Heart right ventricle (tissue), 16 donors: ENCODE data around the gene LRRC61. TPM values are rescaled to one million over a fixed set of nuclear protein-coding genes. Genes with fewer than 3 reads are reported as not detected.

Experiments used
- ATAC-seq, 8 donors: fragments of 200-7000 bp; cut with Tn5 transposase; one replicate each; pipeline ENCODE4 v1.9.1; 2020; ENCODE audit warnings: mild to moderate bottlenecking in 8 of 8, moderate library complexity in 8 of 8, moderate number of reproducible peaks in 1 of 8
- DNase-seq, 2 donors: peaks; one replicate each; pipeline ENCODE4 v3.0.0-alpha.2; 2020
- H3K27ac ChIP-seq, 10 donors: fragments of 200-600 bp; sonication (generic) in 2 of 10; one replicate each; pipeline versions ENCODE4 v1.5.0 to v1.8.0; 2020 to 2022; ENCODE audit warnings: mild to moderate bottlenecking in 3 of 10
- H3K27me3 ChIP-seq, 7 donors: fragments of 200-600 bp; one replicate each; pipeline ENCODE4 v1.8.0; 2021 to 2022; ENCODE audit warnings: mild to moderate bottlenecking in 2 of 7
- H3K36me3 ChIP-seq, 9 donors: fragments of 200-600 bp; sonication (generic) in 1 of 9; one replicate each; pipeline versions ENCODE4 v1.5.0 to v1.8.0; 2020 to 2022; ENCODE audit warnings: mild to moderate bottlenecking in 2 of 9
- H3K4me1 ChIP-seq, 9 donors: fragments of 200-600 bp; sonication (generic) in 1 of 9; one replicate each; pipeline versions ENCODE4 v1.5.0 to v1.8.0; 2020 to 2022; ENCODE audit warnings: mild to moderate bottlenecking in 4 of 9
- H3K4me3 ChIP-seq, 10 donors: fragments of 200-600 bp; sonication (generic) in 2 of 10; one replicate each; pipeline versions ENCODE4 v1.5.0 to v1.8.0; 2020 to 2022; ENCODE audit warnings: mild to moderate bottlenecking in 7 of 10, moderate library complexity in 2 of 10
- H3K9me3 ChIP-seq, 11 donors: fragments of 200-600 bp in 10 of 11; sonication (generic) in 2 of 11; one replicate each; pipeline versions ENCODE4 v1.5.0 to v1.8.0; 2013 to 2022; ENCODE audit warnings: mild to moderate bottlenecking in 2 of 11, control low read depth in 1 of 11, moderate library complexity in 1 of 11
- WGBS, 2 donors: extraction: QIAGEN DNeasy Blood & Tissue Kit; methylation state at CpG; one replicate each; pipeline ENCODE4 v1.1.7; 2013; ENCODE audit warnings: inconsistent platforms in 1 of 2; 5-methylcytosine and 5-hydroxymethylcytosine counted together
- intact Hi-C, 10 donors: fragments of 100-400 bp; cut with DNase I; formaldehyde crosslinking; loops; one replicate each; pipeline versions ENCODE4 v1.11.1 to v1.14.2; 2022
- polyA plus RNA-seq, 2 donors: library from polyadenylated mRNA; stranded (reverse); fragments of 200-250 nt; gene quantifications; one replicate each; pipeline ENCODE4 v1.2.3, GENCODE V29; 2013
- total RNA-seq, 10 donors: library from RNA; stranded (reverse); fragmentation: NEBNext Ultra II Directional in 3 of 10; extraction: Animal tissue kit (Norgen Biotek cat#: 25700) in 3 of 10; gene quantifications; one replicate each; pipeline versions ENCODE4 v1.2.1 to v1.2.4, GENCODE V29; 2021 to 2023
- TF ChIP-seq, protein P1 (sequence below), 9 donors: fragments of 200-600 bp; sonication (generic) in 2 of 9; IDR thresholded peaks; one replicate each; pipeline versions ENCODE4 v1.5.0 to v1.8.0; 2021 to 2022; ENCODE audit warnings: antibody characterized with exemption in 9 of 9, mild to moderate bottlenecking in 5 of 9, moderate library complexity in 1 of 9
- donor health status: Arrhythmogenic right ventricular cardiomyopathy.
- donor health status: ischemic (EF 13 %, LVEDD 7.1; RV severe dilation, severe dysfunction).
- donor health status: healthy with polysubstance abuse.
- donor health status: DM: no; HTN: yes; CAD: no.
- donor health status: DM: no; HTN: no; CAD: no.
- donor health status: ischemic (EF 25% LVEDD 6.9; RV normal size, moderate dysfunction).
- donor health status: ischemic (EF 25% LVEDD 5.7; RV mildly dilated, moderate dysfunction).
- donor health status: healthy.
- donor health status: DM: yes; HTN: yes; CAD: no.
- donor health status: Ischemic cardiomyopathy.
- donor health status: ischemic (EF 35%, LVEDD 5.7; RV mildly dilated, moderate dysfunction).
- donor health status: nonischemic (EF 11% LVEDD 7.7; RV severe dilation, severe dysfunction).
- donor health status: DM: yes; HTN: yes; CAD: no.
- donor health status: PGD.
- donor health status: ischemic (EF 29% LVEDD 5.4; RV normal size, mild dysfunction).
- donor health status: nonischemic (EF 23%, LVEDD 6.1; RV moderate dilation, normal function).

Gene LRRC61
- total and polyA plus RNA-seq, 12 donors: 1.2 to 6.4 (median 3.9) TPM

DNA sequence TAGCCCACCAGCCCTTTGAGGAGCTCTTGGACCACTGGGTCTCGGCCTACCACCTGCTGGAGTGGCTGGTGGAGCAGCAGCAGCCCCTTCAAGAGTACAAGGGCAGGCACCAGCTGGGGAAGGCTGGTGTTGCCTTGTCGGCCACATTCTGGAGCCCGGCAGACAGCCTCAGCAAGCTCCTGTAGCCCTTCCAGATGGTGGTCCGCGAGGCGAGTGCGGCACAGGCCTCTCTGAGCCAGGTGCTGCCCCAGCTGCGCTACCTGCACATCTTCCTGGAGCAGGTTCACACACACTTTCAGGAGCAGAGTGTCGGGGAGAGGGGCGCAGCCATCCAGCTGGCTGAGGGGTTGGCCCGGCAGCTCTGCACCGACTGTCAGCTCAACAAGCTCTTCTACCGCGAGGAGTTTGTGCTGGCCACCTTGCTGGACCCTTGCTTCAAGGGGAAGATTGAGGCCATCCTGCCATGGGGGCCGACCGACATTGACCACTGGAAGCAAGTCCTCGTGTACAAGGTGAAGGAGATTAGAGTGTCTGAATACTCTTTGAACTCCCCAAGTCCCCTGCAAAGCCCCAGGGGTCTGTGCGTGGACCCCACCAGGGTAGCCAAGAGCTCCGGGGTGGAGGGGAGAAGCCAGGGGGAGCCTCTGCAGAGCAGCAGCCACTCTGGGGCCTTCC is 7.2 kb downstream of the LRRC61 start:
- Histone ChIP-seq H3K27ac (no peak overlapping the region), H3K27me3 (no peaks in the 10 kb centered on the region), H3K9me3 (no peaks in the 10 kb centered on the region), H3K4me3 (no peak overlapping the region), H3K36me3 (peaks cover 0 to 32% (median 0%) of the 10 kb centered on the region in 9 donors), H3K4me1 (peaks cover 0 to 1% (median 0%) of the 10 kb centered on the region in 9 donors)
- intact Hi-C loops: no loop called here
- DNase-seq: no peak
- TF ChIP-seq, protein P1, sequence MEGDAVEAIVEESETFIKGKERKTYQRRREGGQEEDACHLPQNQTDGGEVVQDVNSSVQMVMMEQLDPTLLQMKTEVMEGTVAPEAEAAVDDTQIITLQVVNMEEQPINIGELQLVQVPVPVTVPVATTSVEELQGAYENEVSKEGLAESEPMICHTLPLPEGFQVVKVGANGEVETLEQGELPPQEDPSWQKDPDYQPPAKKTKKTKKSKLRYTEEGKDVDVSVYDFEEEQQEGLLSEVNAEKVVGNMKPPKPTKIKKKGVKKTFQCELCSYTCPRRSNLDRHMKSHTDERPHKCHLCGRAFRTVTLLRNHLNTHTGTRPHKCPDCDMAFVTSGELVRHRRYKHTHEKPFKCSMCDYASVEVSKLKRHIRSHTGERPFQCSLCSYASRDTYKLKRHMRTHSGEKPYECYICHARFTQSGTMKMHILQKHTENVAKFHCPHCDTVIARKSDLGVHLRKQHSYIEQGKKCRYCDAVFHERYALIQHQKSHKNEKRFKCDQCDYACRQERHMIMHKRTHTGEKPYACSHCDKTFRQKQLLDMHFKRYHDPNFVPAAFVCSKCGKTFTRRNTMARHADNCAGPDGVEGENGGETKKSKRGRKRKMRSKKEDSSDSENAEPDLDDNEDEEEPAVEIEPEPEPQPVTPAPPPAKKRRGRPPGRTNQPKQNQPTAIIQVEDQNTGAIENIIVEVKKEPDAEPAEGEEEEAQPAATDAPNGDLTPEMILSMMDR (IDR thresholded peaks at IDR 0.05): no peak
- WGBS, 2 donors: 93 to 95% methylated on average over 19 of the region's 19 CpGs
- no peak for ATAC-seq

DNA sequence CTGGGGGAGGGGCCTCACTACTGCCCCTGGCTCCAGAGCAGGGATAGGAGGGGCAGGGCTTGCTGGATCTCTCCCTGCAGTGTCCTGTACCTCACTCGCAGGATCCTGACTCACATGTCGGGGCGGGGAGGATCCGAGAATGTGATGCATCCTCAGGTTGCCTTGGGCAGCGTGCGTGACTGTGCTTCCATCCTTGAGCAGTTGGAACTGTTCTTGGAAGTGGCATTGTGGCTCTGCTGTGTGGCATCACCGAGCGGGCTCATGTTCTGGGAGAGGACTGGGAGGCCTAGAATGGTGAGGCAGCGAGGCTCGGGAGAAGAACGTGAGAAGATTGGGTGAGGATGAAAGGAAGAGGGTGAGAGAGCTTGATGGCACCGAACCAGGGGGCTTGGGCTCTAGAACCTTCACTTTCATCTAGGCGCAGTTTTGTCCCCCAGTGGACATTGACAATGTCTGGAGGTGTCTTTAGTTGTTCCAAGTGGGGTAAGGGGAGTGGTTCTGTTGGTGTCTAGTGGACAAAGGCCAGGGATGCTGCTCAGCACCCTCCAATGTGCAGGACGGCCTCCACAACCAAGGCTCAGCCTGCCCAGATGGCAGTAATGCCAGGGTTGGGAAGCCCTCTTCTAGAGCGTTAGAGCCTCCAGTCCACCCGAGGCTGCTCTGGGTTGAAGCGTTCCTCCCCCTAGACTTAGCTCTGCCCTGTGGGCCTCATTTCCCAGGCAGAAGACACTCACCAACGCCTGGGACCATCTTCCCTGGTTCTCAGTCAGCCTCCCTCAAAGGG is 9.9 kb downstream of the LRRC61 start:
- no peak overlapping the region for H3K27ac ChIP-seq

DNA sequence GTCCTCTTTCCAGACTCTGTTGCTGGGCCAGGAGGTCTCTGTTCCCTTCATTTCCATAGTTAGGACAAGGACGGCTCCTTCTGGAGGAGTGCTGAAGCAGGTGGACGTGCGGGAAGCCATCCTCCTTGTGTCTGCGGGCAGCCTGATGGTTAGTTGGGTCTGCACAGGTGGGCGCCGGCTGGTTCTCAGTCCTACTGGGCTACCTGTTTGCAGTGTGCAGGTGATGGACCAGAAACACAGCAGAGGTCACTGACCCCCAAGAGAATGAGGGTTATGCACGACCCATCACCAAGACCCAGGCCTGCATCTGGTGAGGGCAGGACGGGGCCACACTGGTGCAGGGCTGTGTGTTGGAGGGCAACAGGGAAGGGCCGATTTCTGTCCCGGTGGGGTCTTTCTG is 10.5 kb downstream of the LRRC61 start:
- intact Hi-C loops: no loop called here
- Histone ChIP-seq H3K36me3 (peaks cover 0 to 23% (median 0%) of the 10 kb centered on the region in 9 donors), H3K27me3 (no peaks in the 10 kb centered on the region), H3K4me3 (no peak overlapping the region), H3K4me1 (peaks cover 0 to 7% (median 0%) of the 10 kb centered on the region in 9 donors), H3K27ac (no peak overlapping the region), H3K9me3 (no peaks in the 10 kb centered on the region)
- DNase-seq (no peak), ATAC-seq (no peak)
- TF ChIP-seq, protein P1 (IDR thresholded peaks at IDR 0.05): no peak
- 94 to 96% methylated on average over 10 of the region's 10 CpGs for WGBS, 2 donors

More for the DNA sequence above, 9.9 kb downstream of the LRRC61 start:
- intact Hi-C loops: no loop called here
- no peaks in the 10 kb centered on the region for H3K9me3 ChIP-seq
- no peaks in the 10 kb centered on the region for H3K27me3 ChIP-seq
- ATAC-seq (no peak), DNase-seq (no peak)
- peaks cover 0 to 27% (median 0%) of the 10 kb centered on the region in 9 donors for H3K36me3 ChIP-seq
- H3K4me1 ChIP-seq: peaks cover 0 to 7% (median 0%) of the 10 kb centered on the region in 9 donors
- WGBS, 2 donors: 94% methylated on average over 18 of the region's 18 CpGs
- no peak overlapping the region for H3K4me3 ChIP-seq
- TF ChIP-seq, protein P1 (IDR thresholded peaks at IDR 0.05): no peak

DNA sequence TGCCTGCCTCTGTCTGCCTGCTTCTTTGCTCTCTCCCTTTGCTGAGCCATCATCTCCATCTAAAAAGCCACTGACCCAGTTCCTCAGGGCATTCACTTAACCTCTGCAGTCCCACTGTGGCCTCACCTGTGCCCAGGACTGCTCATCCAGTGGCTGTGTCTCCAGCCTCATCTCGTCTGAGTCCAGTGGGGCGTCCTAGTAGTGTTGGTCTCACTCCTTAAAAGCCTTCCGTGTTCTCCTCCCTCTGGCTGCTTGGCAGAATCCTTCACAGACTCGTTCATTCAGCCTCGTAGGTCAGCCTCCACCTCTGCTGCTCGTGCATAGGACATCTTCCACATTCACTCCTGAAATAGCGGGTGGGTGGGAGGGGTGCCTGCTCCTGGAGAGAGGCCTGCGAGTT is 11.0 kb downstream of the LRRC61 start:
- ATAC-seq: no peak
- DNase-seq: no peak
- Histone ChIP-seq H3K4me3 (no peak overlapping the region), H3K27me3 (no peaks in the 10 kb centered on the region), H3K36me3 (peaks cover 0 to 18% (median 0%) of the 10 kb centered on the region in 9 donors), H3K9me3 (no peaks in the 10 kb centered on the region), H3K4me1 (peaks cover 0 to 7% (median 0%) of the 10 kb centered on the region in 9 donors), H3K27ac (no peak overlapping the region)
- WGBS, 2 donors: 91 to 95% methylated on average over 8 of the region's 8 CpGs
- intact Hi-C loops: no loop called here
- TF ChIP-seq, protein P1 (IDR thresholded peaks at IDR 0.05): no peak
